ENCODE measurements around the gene AKAP9.

GRCh38 chr7:91999631-92000565 lies 59.2 kb downstream of the AKAP9 start:
- TF ChIP-seq EZH2phosphoT487 (IDR thresholded peaks at IDR 0.05; ENCODE audit: low read depth, severe bottlenecking, unreplicated experiment) (no peak), EZH2 (IDR thresholded peaks at IDR 0.05; ENCODE audit: borderline replicate concordance) (no peak), CTCF (IDR thresholded peaks at IDR 0.05; ENCODE audit: poor library complexity) (no peak)

All from hepatocyte (in vitro differentiated cells).